Heart right ventricle (tissue), 16 donors: Measurements from ENCODE around the gene OR3A2. TPM values are rescaled to one million over a fixed set of nuclear protein-coding genes. Genes with fewer than 3 reads are reported as not detected.
A peak's percentile ranks its signal among the peaks of the same experiment; 100 is the strongest.

Experiments
- ATAC-seq, 8 donors: fragments of 200-7000 bp; cut with Tn5 transposase; one replicate each; pipeline ENCODE4 v1.9.1; 2020; ENCODE audit warnings: mild to moderate bottlenecking in 8 of 8, moderate library complexity in 8 of 8, moderate number of reproducible peaks in 1 of 8
- DNase-seq, 2 donors: peaks; one replicate each; pipeline ENCODE4 v3.0.0-alpha.2; 2020
- H3K27ac ChIP-seq, 10 donors: fragments of 200-600 bp; sonication (generic) in 2 of 10; one replicate each; pipeline versions ENCODE4 v1.5.0 to v1.8.0; 2020 to 2022; ENCODE audit warnings: mild to moderate bottlenecking in 3 of 10
- H3K27me3 ChIP-seq, 7 donors: fragments of 200-600 bp; one replicate each; pipeline ENCODE4 v1.8.0; 2021 to 2022; ENCODE audit warnings: mild to moderate bottlenecking in 2 of 7
- H3K36me3 ChIP-seq, 9 donors: fragments of 200-600 bp; sonication (generic) in 1 of 9; one replicate each; pipeline versions ENCODE4 v1.5.0 to v1.8.0; 2020 to 2022; ENCODE audit warnings: mild to moderate bottlenecking in 2 of 9
- H3K4me1 ChIP-seq, 9 donors: fragments of 200-600 bp; sonication (generic) in 1 of 9; one replicate each; pipeline versions ENCODE4 v1.5.0 to v1.8.0; 2020 to 2022; ENCODE audit warnings: mild to moderate bottlenecking in 4 of 9
- H3K4me3 ChIP-seq, 10 donors: fragments of 200-600 bp; sonication (generic) in 2 of 10; one replicate each; pipeline versions ENCODE4 v1.5.0 to v1.8.0; 2020 to 2022; ENCODE audit warnings: mild to moderate bottlenecking in 7 of 10, moderate library complexity in 2 of 10
- H3K9me3 ChIP-seq, 11 donors: fragments of 200-600 bp in 10 of 11; sonication (generic) in 2 of 11; one replicate each; pipeline versions ENCODE4 v1.5.0 to v1.8.0; 2013 to 2022; ENCODE audit warnings: mild to moderate bottlenecking in 2 of 11, control low read depth in 1 of 11, moderate library complexity in 1 of 11
- CTCF ChIP-seq, 9 donors: fragments of 200-600 bp; sonication (generic) in 2 of 9; IDR thresholded peaks; one replicate each; pipeline versions ENCODE4 v1.5.0 to v1.8.0; 2021 to 2022; ENCODE audit warnings: antibody characterized with exemption in 9 of 9, mild to moderate bottlenecking in 5 of 9, moderate library complexity in 1 of 9
- WGBS, 2 donors: extraction: QIAGEN DNeasy Blood & Tissue Kit; methylation state at CpG; one replicate each; pipeline ENCODE4 v1.1.7; 2013; ENCODE audit warnings: inconsistent platforms in 1 of 2; 5-methylcytosine and 5-hydroxymethylcytosine counted together
- intact Hi-C, 10 donors: fragments of 100-400 bp; cut with DNase I; formaldehyde crosslinking; loops; one replicate each; pipeline versions ENCODE4 v1.11.1 to v1.14.2; 2022
- polyA plus RNA-seq, 2 donors: library from polyadenylated mRNA; stranded (reverse); fragments of 200-250 nt; gene quantifications; one replicate each; pipeline ENCODE4 v1.2.3, GENCODE V29; 2013
- total RNA-seq, 10 donors: library from RNA; stranded (reverse); fragmentation: NEBNext Ultra II Directional in 3 of 10; extraction: Animal tissue kit (Norgen Biotek cat#: 25700) in 3 of 10; gene quantifications; one replicate each; pipeline versions ENCODE4 v1.2.1 to v1.2.4, GENCODE V29; 2021 to 2023
- donor health status: Arrhythmogenic right ventricular cardiomyopathy.
- donor health status: ischemic (EF 13 %, LVEDD 7.1; RV severe dilation, severe dysfunction).
- donor health status: healthy with polysubstance abuse.
- donor health status: DM: no; HTN: yes; CAD: no.
- donor health status: DM: no; HTN: no; CAD: no.
- donor health status: ischemic (EF 25% LVEDD 6.9; RV normal size, moderate dysfunction).
- donor health status: ischemic (EF 25% LVEDD 5.7; RV mildly dilated, moderate dysfunction).
- donor health status: healthy.
- donor health status: DM: yes; HTN: yes; CAD: no.
- donor health status: Ischemic cardiomyopathy.
- donor health status: ischemic (EF 35%, LVEDD 5.7; RV mildly dilated, moderate dysfunction).
- donor health status: nonischemic (EF 11% LVEDD 7.7; RV severe dilation, severe dysfunction).
- donor health status: DM: yes; HTN: yes; CAD: no.
- donor health status: PGD.
- donor health status: ischemic (EF 29% LVEDD 5.4; RV normal size, mild dysfunction).
- donor health status: nonischemic (EF 23%, LVEDD 6.1; RV moderate dilation, normal function).

Gene OR3A2
- total and polyA plus RNA-seq, 12 donors: 0.13 to 2.3 (median 0.28) TPM; not detected in 9

- H3K27ac ChIP-seq: no peak overlapping the region
- no peak for ATAC-seq
- no peaks in the 10 kb centered on the region for H3K36me3 ChIP-seq
- H3K4me1 ChIP-seq: no peaks in the 10 kb centered on the region
- no peak for DNase-seq
- 64 to 78% methylated on average over 1 of the region's 1 CpG for WGBS, 2 donors
- no peak overlapping the region for H3K4me3 ChIP-seq
- peaks cover 0 to 8% (median 0%) of the 10 kb centered on the region in 11 donors for H3K9me3 ChIP-seq
- intact Hi-C loops: no loop called here
- H3K27me3 ChIP-seq: no peaks in the 10 kb centered on the region
- TF ChIP-seq CTCF (IDR thresholded peaks at IDR 0.05): no peak
Measured at GRCh38 chr17:3282901-3283300, 103.2 kb downstream of the OR3A2 start.

- TF ChIP-seq CTCF (IDR thresholded peaks at IDR 0.05): no peak
- H3K36me3 ChIP-seq: no peaks in the 10 kb centered on the region
- H3K27ac ChIP-seq: no peak overlapping the region
- H3K4me3 ChIP-seq: no peak overlapping the region
- peaks cover 0 to 19% (median 0%) of the 10 kb centered on the region in 11 donors for H3K9me3 ChIP-seq
- WGBS, 2 donors: 67 to 69% methylated on average over 4 of the region's 4 CpGs
- intact Hi-C loops: no loop called here
- ATAC-seq: no peak
- no peak for DNase-seq
- H3K27me3 ChIP-seq: no peaks in the 10 kb centered on the region
- H3K4me1 ChIP-seq: no peaks in the 10 kb centered on the region
Measured at GRCh38 chr17:3276126-3276525, 110.0 kb downstream of the OR3A2 start.

- Histone ChIP-seq H3K4me3 (no peak overlapping the region), H3K4me1 (no peaks in the 10 kb centered on the region), H3K36me3 (no peaks in the 10 kb centered on the region), H3K27me3 (peaks cover 0 to 5% (median 0%) of the 10 kb centered on the region in 7 donors), H3K9me3 (peaks cover 0 to 25% (median 0%) of the 10 kb centered on the region in 11 donors), H3K27ac (peak overlapping the region in 1 of 10 donors; percentile 13)
- DNase-seq (no peak), ATAC-seq (no peak)
- intact Hi-C loops: no loop called here
- 83 to 85% methylated on average over 5 of the region's 5 CpGs for WGBS, 2 donors
- no peak for TF ChIP-seq CTCF (IDR thresholded peaks at IDR 0.05)
Measured at GRCh38 chr17:3271072-3271848, 114.8 kb downstream of the OR3A2 start.

GRCh38 chr17:3260600-3260999 is 125.5 kb downstream of the OR3A2 start:
- 74 to 81% methylated on average over 13 of the region's 13 CpGs for WGBS, 2 donors
- intact Hi-C loops: no loop called here
- DNase-seq (no peak), ATAC-seq (no peak)
- TF ChIP-seq CTCF (IDR thresholded peaks at IDR 0.05): no peak
- H3K27me3 ChIP-seq: peaks cover 0 to 17% (median 6%) of the 10 kb centered on the region in 7 donors
- no peaks in the 10 kb centered on the region for H3K9me3 ChIP-seq
- no peaks in the 10 kb centered on the region for H3K36me3 ChIP-seq
- no peaks in the 10 kb centered on the region for H3K4me1 ChIP-seq
- H3K4me3 ChIP-seq: no peak overlapping the region
- H3K27ac ChIP-seq: no peak overlapping the region
